VCaP (cell line): ENCODE results near the gene LYPLA2.
"Not testable (repeated sequence)": the region's sequence is repeated elsewhere in the genome, so short reads cannot be mapped to it uniquely, and the experiment has no call there.

Experiments used
- H3K27ac ChIP-seq: fragments of 450-650 bp; 2 replicates; pipeline ENCODE4 v1.5.1; 2017
- TF ChIP-seq, protein P1 (sequence below): fragments of 450-650 bp; conservative IDR thresholded peaks from 2 replicates; pipeline ENCODE4 v1.5.1; 2017; ENCODE audit warnings: mild to moderate bottlenecking, moderate library complexity

Gene LYPLA2

DNA sequence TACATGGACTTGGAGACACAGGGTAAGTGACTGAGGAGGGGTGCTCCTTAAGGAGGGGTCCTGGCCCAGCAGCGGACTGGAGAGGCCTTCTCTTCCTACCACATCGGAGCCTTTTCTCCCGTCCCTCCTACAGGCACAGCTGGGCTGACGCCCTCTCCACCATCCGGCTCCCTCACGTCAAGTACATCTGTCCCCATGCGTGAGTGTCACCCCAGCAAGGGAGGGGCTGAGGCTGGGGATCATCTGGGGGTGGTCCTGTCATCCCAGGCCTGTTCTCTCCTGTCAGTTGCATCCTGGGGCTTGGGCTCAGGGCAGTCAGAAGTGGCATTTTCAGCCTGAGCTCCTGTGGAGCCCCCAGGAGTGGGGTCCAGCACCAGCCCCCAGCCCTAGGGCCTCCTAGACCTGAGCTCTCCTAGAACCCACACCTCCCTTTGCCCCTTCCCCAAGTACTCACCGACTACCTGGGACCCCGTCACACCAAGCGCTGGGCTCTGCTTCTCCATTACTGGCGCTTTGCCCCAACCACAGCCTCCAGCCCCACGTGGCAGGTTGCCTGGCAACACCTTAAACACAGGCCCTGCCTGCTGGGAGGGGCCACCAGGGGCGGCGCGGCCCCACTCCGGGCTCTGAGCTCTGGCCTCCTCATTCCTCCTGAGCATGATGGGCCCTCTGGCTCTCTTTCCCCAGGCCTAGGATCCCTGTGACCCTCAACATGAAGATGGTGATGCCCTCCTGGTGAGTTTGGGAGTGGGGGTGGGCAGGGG, 2.3 kb downstream of the LYPLA2 start:
- TF ChIP-seq, protein P1, sequence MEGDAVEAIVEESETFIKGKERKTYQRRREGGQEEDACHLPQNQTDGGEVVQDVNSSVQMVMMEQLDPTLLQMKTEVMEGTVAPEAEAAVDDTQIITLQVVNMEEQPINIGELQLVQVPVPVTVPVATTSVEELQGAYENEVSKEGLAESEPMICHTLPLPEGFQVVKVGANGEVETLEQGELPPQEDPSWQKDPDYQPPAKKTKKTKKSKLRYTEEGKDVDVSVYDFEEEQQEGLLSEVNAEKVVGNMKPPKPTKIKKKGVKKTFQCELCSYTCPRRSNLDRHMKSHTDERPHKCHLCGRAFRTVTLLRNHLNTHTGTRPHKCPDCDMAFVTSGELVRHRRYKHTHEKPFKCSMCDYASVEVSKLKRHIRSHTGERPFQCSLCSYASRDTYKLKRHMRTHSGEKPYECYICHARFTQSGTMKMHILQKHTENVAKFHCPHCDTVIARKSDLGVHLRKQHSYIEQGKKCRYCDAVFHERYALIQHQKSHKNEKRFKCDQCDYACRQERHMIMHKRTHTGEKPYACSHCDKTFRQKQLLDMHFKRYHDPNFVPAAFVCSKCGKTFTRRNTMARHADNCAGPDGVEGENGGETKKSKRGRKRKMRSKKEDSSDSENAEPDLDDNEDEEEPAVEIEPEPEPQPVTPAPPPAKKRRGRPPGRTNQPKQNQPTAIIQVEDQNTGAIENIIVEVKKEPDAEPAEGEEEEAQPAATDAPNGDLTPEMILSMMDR, result no peak
- peak overlapping the region; percentile 78; the same call in 1 of the 2 replicates for H3K27ac ChIP-seq

DNA sequence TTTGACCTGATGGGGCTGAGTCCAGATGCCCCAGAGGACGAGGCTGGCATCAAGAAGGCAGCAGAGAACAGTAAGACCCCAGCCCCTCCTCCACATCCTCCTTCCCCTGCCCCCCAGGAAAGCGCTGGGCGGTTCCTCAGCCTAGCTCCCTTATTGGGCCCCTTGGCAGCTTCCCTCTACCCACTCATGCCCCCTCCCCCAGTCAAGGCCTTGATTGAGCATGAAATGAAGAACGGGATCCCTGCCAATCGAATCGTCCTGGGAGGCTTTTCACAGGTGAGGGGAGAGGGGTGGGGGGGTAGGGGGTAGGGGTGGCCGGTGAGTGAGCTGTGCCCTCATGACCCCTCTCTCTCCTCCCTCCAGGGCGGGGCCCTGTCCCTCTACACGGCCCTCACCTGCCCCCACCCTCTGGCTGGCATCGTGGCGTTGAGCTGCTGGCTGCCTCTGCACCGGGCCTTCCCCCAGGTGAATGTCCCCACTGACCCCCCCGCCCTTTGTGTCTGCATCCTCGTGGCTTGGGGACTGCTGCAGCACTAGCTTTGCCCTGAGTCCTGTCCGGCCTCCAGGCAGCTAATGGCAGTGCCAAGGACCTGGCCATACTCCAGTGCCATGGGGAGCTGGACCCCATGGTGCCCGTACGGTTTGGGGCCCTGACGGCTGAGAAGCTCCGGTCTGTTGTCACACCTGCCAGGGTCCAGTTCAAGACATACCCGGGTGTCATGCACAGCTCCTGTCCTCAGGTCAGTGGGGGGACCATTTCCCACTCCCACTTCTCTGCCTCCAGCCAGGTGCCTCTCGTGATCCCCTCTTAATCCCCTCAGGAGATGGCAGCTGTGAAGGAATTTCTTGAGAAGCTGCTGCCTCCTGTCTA, 3.2 kb downstream of the LYPLA2 start:
- TF ChIP-seq, protein P1, result no peak
- no peak overlapping the region for H3K27ac ChIP-seq

DNA sequence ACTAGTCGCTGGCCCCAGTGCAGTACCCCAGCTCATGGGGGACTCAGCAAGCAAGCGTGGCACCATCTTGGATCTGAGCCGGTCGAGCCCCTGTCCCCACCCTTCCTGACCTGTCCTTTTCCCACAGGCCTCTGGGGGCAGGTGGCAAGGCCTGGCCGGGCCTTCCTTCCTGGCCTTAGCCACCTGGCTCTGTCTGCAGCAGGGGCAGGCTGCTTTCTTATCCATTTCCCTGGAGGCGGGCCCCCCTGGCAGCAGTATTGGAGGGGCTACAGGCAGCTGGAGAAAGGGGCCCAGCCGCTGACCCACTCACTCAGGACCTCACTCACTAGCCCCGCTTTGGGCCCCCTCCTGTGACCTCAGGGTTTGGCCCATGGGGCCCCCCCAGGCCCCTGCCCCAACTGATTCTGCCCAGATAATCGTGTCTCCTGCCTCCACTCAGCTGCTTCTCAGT, 3.8 kb downstream of the LYPLA2 start:
- not testable (repeated sequence) for H3K27ac ChIP-seq

DNA sequence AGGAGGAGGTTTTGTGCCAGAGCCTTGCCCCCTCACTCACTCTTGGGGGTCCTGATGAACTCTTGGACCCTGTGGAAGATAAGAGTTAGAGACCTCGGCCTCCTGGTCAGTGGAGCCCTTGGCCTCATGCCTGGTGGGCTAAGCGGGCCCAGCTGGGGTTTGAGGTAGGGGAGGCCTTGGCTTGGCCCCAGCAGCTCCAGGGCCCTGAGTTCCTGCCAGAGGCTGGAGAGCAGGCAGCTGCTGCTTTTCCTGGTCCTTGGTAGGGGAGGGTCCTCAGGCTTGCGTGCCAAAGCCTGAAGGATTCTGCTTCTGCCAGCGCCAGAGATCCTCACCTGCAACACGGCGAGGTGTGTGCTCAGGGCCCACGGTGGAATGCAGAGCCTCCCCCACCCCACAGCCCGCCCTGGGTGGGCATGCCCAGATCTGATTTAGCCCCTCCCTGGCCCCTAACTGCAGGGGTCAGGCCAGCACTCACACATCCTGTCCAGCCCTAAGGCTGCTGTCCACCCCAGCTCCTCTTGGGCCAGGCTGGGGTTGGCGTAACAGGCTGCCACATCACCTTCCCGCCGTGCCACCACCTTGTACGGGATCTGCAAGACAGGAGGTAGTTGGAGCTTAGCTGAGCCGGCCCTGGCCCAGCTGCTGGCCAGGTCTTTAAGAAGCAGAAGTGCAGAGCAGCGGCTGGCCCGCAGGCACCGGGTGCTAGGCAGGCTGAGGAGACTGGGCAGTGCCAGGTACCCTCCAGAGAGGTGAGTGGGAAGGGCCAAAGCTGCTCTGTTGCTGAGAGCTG, 4.9 kb downstream of the LYPLA2 start:
- TF ChIP-seq, protein P1, result no peak
- H3K27ac ChIP-seq, result peak overlapping the region; percentile 23; the same call in 1 of the 2 replicates

DNA sequence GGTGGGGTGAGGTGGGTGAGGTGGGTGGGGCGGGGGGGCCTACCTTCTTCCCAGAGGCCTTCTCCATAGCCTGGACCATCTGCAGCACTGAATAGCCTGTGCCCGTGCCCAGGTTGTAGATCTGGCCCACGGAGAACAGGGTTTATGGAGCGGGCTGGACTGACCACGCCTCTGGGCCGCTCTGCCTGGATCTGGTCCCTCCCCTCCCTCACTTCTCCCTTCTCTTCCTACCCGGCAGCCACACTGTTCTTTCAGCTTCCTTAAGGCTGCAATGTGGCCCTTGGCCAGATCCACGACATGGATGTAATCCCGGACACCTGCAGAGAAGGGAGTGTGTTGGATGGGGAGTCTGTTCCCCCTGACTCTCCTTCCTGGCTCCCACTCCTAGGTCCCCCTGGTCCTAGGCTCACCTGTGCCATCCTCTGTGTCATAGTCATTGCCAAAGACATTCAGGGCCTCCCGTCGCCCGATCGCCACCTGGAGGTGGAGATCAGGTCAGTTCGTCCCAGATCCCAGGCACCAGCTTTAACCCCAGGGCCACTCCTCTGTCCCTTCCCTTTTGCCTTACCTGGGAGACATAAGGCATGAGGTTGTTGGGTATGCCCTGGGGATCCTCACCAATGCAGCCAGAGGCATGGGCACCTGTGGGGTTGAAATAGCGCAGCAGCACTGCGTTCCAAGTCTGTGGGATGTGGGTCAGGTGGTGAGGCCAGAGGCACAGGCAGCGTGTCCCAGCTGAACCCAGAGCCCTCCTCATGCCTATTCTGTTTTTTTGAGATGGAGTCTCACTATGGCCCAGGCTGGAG, 5.7 kb downstream of the LYPLA2 start:
- TF ChIP-seq, protein P1, result peak; percentile 48
- H3K27ac ChIP-seq, result no peak overlapping the region

DNA sequence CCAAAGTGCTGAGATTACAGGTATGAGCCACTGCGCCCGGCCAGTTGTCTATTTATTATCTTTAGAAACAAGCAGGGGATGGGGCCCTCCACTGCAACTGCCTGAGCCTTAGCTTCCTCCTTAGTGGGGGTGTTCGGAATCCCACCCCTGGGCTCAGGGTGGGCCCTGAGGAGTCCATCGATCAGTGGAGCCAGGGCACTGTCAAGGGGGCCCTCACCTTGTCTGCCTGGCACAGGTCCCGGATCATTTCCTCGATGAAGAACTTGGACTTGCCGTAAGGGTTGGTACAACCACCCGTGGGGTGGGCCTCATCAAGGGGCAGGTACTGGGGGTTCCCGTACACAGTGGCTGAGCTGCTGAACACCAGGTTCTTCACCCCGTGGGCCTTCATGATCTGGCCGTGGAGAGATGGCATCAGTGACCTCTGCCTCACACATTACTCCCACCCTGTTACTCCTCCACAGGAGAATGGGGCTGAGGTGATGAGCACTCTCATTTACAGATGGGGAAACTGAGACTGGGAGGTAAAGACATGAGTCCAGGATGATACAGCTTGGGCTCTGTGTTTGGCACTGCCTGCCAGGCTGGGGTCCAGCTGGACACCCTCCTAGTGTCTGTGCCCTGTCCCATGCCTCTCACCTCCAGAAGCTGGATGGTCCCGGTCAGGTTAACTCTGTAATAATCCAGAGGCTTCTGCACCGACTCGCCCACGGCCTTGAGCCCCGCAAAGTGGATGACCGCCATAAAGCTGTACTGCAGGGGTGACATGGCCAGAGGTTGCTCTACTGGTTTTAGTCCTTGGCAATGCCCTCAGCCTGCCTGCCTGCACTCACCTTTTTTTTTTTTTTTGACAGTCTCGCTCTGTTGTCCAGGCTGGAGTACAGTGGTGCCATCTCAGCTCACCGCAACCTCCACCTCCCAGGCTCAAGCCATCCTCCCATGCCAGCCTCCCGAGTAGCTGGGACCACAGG, 6.8 kb downstream of the LYPLA2 start:
- no peak overlapping the region; the same call in 1 of the 2 replicates for H3K27ac ChIP-seq

More for the DNA sequence above, 6.8 kb downstream of the LYPLA2 start:
- TF ChIP-seq, protein P1, result no peak
